ENCODE results near the gene TBL1Y. TPM values are rescaled to one million over a fixed set of nuclear protein-coding genes. Genes with fewer than 3 reads are reported as not detected.
A peak's percentile ranks its signal among the peaks of the same experiment; 100 is the strongest.

TBL1Y gene
- polyA plus RNA-seq, 1 donor from 2014 or later, result not detected

DNA sequence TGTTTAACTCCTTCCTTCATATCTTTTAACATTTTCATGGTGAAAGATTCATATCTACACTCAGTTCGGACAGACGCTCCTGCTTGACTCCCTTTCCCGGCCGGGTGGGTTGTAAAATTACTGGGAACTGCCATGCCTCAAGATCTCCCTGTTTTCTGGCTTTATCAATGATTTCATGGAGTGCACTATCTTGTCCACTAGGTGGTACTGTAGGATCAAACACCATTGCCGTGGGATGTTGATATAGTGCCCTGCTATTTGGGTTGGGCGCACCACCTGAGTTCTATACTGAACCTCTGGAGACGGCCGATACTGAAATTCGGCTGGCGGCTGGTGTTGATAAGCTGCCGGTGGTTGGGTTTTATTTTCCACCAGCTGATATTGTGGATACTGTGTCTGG, 54.2 kb downstream of the TBL1Y start:
- H3K4me2 ChIP-seq (ENCODE audit: low read length), result no peak overlapping the region
- no peaks in the 10 kb centered on the region for H3K9me2 ChIP-seq (ENCODE audit: insufficient read depth, low read length)
- H4K20me1 ChIP-seq (ENCODE audit: insufficient read depth), result no peaks in the 10 kb centered on the region
- H3K36me3 ChIP-seq (ENCODE audit: insufficient read depth, low read length), result no peaks in the 10 kb centered on the region
- H3K9me3 ChIP-seq (ENCODE audit: low read length), result no peaks in the 10 kb centered on the region
- H3F3A ChIP-seq (ENCODE audit: insufficient read depth, low read length, poor library complexity, severe bottlenecking), result no peaks in the 10 kb centered on the region
- H3K4me3 ChIP-seq (ENCODE audit: low read length), result no peak overlapping the region
- no peaks in the 10 kb centered on the region for H3K27me3 ChIP-seq (ENCODE audit: insufficient read depth, low read depth, low read length)
- H3K9ac ChIP-seq (ENCODE audit: low read length), result no peak overlapping the region
- no peak overlapping the region for H2AFZ ChIP-seq (ENCODE audit: low read depth, low read length)
- TF ChIP-seq MXI1 (conservative IDR thresholded peaks at IDR 0.05; ENCODE audit: poor library complexity, severe bottlenecking) (no peak), EP300 (conservative IDR thresholded peaks at IDR 0.05; ENCODE audit: poor library complexity, severe bottlenecking) (no peak), CTCF (IDR thresholded peaks at IDR 0.05; ENCODE audit: poor library complexity, severe bottlenecking) (peak; percentile 73), RAD21 (conservative IDR thresholded peaks at IDR 0.05) (peak; percentile 80), POLR2AphosphoS5 (IDR thresholded peaks at IDR 0.05) (no peak), EZH2 (IDR thresholded peaks at IDR 0.05; ENCODE audit: borderline replicate concordance, insufficient read depth, low read length, poor library complexity, severe bottlenecking) (no peak), SMC3 (conservative IDR thresholded peaks at IDR 0.05; ENCODE audit: poor library complexity) (peak; percentile 77), TAF1 (IDR thresholded peaks at IDR 0.05; ENCODE audit: low read depth) (no peak)
- TF ChIP-seq, protein P1, sequence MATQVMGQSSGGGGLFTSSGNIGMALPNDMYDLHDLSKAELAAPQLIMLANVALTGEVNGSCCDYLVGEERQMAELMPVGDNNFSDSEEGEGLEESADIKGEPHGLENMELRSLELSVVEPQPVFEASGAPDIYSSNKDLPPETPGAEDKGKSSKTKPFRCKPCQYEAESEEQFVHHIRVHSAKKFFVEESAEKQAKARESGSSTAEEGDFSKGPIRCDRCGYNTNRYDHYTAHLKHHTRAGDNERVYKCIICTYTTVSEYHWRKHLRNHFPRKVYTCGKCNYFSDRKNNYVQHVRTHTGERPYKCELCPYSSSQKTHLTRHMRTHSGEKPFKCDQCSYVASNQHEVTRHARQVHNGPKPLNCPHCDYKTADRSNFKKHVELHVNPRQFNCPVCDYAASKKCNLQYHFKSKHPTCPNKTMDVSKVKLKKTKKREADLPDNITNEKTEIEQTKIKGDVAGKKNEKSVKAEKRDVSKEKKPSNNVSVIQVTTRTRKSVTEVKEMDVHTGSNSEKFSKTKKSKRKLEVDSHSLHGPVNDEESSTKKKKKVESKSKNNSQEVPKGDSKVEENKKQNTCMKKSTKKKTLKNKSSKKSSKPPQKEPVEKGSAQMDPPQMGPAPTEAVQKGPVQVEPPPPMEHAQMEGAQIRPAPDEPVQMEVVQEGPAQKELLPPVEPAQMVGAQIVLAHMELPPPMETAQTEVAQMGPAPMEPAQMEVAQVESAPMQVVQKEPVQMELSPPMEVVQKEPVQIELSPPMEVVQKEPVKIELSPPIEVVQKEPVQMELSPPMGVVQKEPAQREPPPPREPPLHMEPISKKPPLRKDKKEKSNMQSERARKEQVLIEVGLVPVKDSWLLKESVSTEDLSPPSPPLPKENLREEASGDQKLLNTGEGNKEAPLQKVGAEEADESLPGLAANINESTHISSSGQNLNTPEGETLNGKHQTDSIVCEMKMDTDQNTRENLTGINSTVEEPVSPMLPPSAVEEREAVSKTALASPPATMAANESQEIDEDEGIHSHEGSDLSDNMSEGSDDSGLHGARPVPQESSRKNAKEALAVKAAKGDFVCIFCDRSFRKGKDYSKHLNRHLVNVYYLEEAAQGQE (IDR thresholded peaks at IDR 0.05; ENCODE audit: borderline replicate concordance), result no peak
- no peaks in the 10 kb centered on the region for H3K79me2 ChIP-seq (replicated peaks; ENCODE audit: insufficient read depth, low read length)
- H3K27ac ChIP-seq (ENCODE audit: low read length), result no peak overlapping the region

- H3K9me2 ChIP-seq (ENCODE audit: insufficient read depth, low read length), result no peaks in the 10 kb centered on the region
- no peak overlapping the region for H2AFZ ChIP-seq (ENCODE audit: low read depth, low read length)
- no peaks in the 10 kb centered on the region for H3K9me3 ChIP-seq (ENCODE audit: low read length)
- H3K79me2 ChIP-seq (replicated peaks; ENCODE audit: insufficient read depth, low read length), result no peaks in the 10 kb centered on the region
- no peak overlapping the region for H3K27ac ChIP-seq (ENCODE audit: low read length)
- no peak overlapping the region for H3K4me3 ChIP-seq (ENCODE audit: low read length)
- no peak overlapping the region for H3K9ac ChIP-seq (ENCODE audit: low read length)
- H4K20me1 ChIP-seq (ENCODE audit: insufficient read depth), result no peaks in the 10 kb centered on the region
- no peaks in the 10 kb centered on the region for H3K27me3 ChIP-seq (ENCODE audit: insufficient read depth, low read depth, low read length)
- H3K4me2 ChIP-seq (ENCODE audit: low read length), result no peak overlapping the region
- TF ChIP-seq MXI1 (conservative IDR thresholded peaks at IDR 0.05; ENCODE audit: poor library complexity, severe bottlenecking), result no peak
- no peak for TF ChIP-seq POLR2AphosphoS5 (IDR thresholded peaks at IDR 0.05)
- no peak for TF ChIP-seq EP300 (conservative IDR thresholded peaks at IDR 0.05; ENCODE audit: poor library complexity, severe bottlenecking)
- TF ChIP-seq CTCF (IDR thresholded peaks at IDR 0.05; ENCODE audit: poor library complexity, severe bottlenecking), result no peak
- TF ChIP-seq, protein P1 (IDR thresholded peaks at IDR 0.05; ENCODE audit: borderline replicate concordance), result no peak
- H3K36me3 ChIP-seq (ENCODE audit: insufficient read depth, low read length), result no peaks in the 10 kb centered on the region
- no peaks in the 10 kb centered on the region for H3F3A ChIP-seq (ENCODE audit: insufficient read depth, low read length, poor library complexity, severe bottlenecking)
Measured at GRCh38 chrY:6966521-6966920, 56.0 kb downstream of the TBL1Y start.

Data from neural cell (in vitro differentiated cells).